CD4-positive, alpha-beta T cell treated with Interleukin-2 at 100 ng/mL for 4 hours (primary cell): ENCODE results near the gene SH3BGRL.
A peak's percentile ranks its signal among the peaks of the same experiment; 100 is the strongest.

Experiments
- DNase-seq: peaks from one replicate; pipeline ENCODE4 v3.0.0-alpha.2; 2020; ENCODE audit warnings: low spot score

The SH3BGRL gene

GRCh38 chrX:81201671-81202455 lies at the start of gene SH3BGRL, which contains the start of gene HMGN5:
Gene SH3BGRL (plus strand): TSS chrX:81202102. CDS start chrX:81202201, 99 bp downstream.
Gene HMGN5 (minus strand): TSS chrX:81201913. CDS start chrX:81121549, 80,364 bp downstream.
- DNase-seq = peak; percentile 67

GRCh38 chrX:81168391-81168790 lies 33.5 kb upstream of the SH3BGRL start:
- no peak for DNase-seq

GRCh38 chrX:81174286-81174685 lies 27.6 kb upstream of the SH3BGRL start:
- peak; percentile 5 for DNase-seq

GRCh38 chrX:81195259-81195658 lies 6.6 kb upstream of the SH3BGRL start:
- DNase-seq = no peak

GRCh38 chrX:81195712-81196111 lies 6.2 kb upstream of the SH3BGRL start:
- peak; percentile 71 for DNase-seq

GRCh38 chrX:81201071-81201470 lies 831 bp upstream of the SH3BGRL start:
- DNase-seq = no peak

GRCh38 chrX:81202456-81202819 lies 536 bp downstream of the SH3BGRL start:
- no peak for DNase-seq

- no peak for DNase-seq
These were observed 1.0 kb downstream of the SH3BGRL start for GRCh38 chrX:81202943-81203342.

- no peak for DNase-seq
These were observed 3.6 kb downstream of the SH3BGRL start for GRCh38 chrX:81205551-81205950.

GRCh38 chrX:81206476-81206875 lies 4.6 kb downstream of the SH3BGRL start:
- no peak for DNase-seq

- DNase-seq = no peak
These were observed 7.0 kb downstream of the SH3BGRL start for GRCh38 chrX:81208916-81209315.

GRCh38 chrX:81215685-81216084 lies 13.8 kb downstream of the SH3BGRL start:
- no peak for DNase-seq

- DNase-seq = no peak
These were observed 27.3 kb downstream of the SH3BGRL start for GRCh38 chrX:81229229-81229628.

GRCh38 chrX:81229901-81230300 lies 28.0 kb downstream of the SH3BGRL start:
- DNase-seq = no peak

GRCh38 chrX:81231476-81231875 lies 29.6 kb downstream of the SH3BGRL start:
- no peak for DNase-seq

GRCh38 chrX:81232218-81232617 lies 30.3 kb downstream of the SH3BGRL start:
- no peak for DNase-seq

- DNase-seq = no peak
These were observed 35.6 kb downstream of the SH3BGRL start for GRCh38 chrX:81237516-81237915.

GRCh38 chrX:81238166-81238565 lies 36.3 kb downstream of the SH3BGRL start:
- no peak for DNase-seq

- DNase-seq = no peak
These were observed 38.9 kb downstream of the SH3BGRL start for GRCh38 chrX:81240701-81241331.

- DNase-seq = no peak
These were observed 39.9 kb downstream of the SH3BGRL start for GRCh38 chrX:81241753-81242152.

- no peak for DNase-seq
These were observed 54.0 kb downstream of the SH3BGRL start for GRCh38 chrX:81255876-81256275.

- DNase-seq = no peak
These were observed 55.9 kb downstream of the SH3BGRL start for GRCh38 chrX:81257817-81258216.

- DNase-seq = no peak
These were observed 57.3 kb downstream of the SH3BGRL start for GRCh38 chrX:81259020-81259713.
